Midbrain (tissue), 1 donor: ENCODE measurements around the gene MRPL58.
"Not testable (repeated sequence)": the region's sequence is repeated elsewhere in the genome, so short reads cannot be mapped to it uniquely, and the experiment has no call there.

Experiments used
- DNase-seq: peaks from one replicate; lab custom pipeline; 2025; lab: John Stamatoyannopoulos, UW

MRPL58 gene

GRCh38 chr17:75013092-75013559 lies 656 bp downstream of the MRPL58 start:
- peak; percentile 68 for DNase-seq

GRCh38 chr17:75019146-75019545 lies 6.7 kb downstream of the MRPL58 start:
- no peak for DNase-seq

GRCh38 chr17:75019710-75020109 lies 7.2 kb downstream of the MRPL58 start:
- peak; percentile 48 for DNase-seq

- DNase-seq = peak; percentile 67
These were observed 8.1 kb downstream of the MRPL58 start for GRCh38 chr17:75020331-75021110.

GRCh38 chr17:75024686-75025397 lies 12.4 kb downstream of the MRPL58 start:
- no peak for DNase-seq

GRCh38 chr17:75025398-75025734 lies 12.9 kb downstream of the MRPL58 start:
- not testable (repeated sequence) for DNase-seq

- not testable (repeated sequence) for DNase-seq
These were observed 14.2 kb downstream of the MRPL58 start for GRCh38 chr17:75026650-75027049.

GRCh38 chr17:75030161-75030560 lies 17.7 kb downstream of the MRPL58 start:
- no peak for DNase-seq

- peak; percentile 82 for DNase-seq
These were observed 19.7 kb downstream of the MRPL58 start for GRCh38 chr17:75031972-75032719.

GRCh38 chr17:75032720-75033280 lies 20.3 kb downstream of the MRPL58 start:
- no peak for DNase-seq

- DNase-seq = peak; percentile 92
These were observed 21.1 kb downstream of the MRPL58 start for GRCh38 chr17:75033346-75034235.

GRCh38 chr17:75034236-75034908 lies 21.9 kb downstream of the MRPL58 start:
- peak; percentile 77 for DNase-seq

- peak; percentile 20 for DNase-seq
These were observed 24.3 kb downstream of the MRPL58 start for GRCh38 chr17:75036643-75037268.

- no peak for DNase-seq
These were observed 26.8 kb downstream of the MRPL58 start for GRCh38 chr17:75039238-75039637.

- DNase-seq = no peak
These were observed 29.3 kb downstream of the MRPL58 start for GRCh38 chr17:75041656-75042280.

- not testable (repeated sequence) for DNase-seq
These were observed 31.3 kb downstream of the MRPL58 start for GRCh38 chr17:75043789-75044188.

GRCh38 chr17:75044716-75045115 lies 32.2 kb downstream of the MRPL58 start:
- DNase-seq = no peak

- not testable (repeated sequence) for DNase-seq
These were observed 33.5 kb downstream of the MRPL58 start for GRCh38 chr17:75045946-75046406.
